Effector CD4-positive, alpha-beta T cell (primary cell): Measurements from ENCODE around the gene GRM7.

Experiments used
- DNase-seq: peaks from one replicate; pipeline ENCODE4 v3.0.0-alpha.2; 2020

Gene GRM7

DNA sequence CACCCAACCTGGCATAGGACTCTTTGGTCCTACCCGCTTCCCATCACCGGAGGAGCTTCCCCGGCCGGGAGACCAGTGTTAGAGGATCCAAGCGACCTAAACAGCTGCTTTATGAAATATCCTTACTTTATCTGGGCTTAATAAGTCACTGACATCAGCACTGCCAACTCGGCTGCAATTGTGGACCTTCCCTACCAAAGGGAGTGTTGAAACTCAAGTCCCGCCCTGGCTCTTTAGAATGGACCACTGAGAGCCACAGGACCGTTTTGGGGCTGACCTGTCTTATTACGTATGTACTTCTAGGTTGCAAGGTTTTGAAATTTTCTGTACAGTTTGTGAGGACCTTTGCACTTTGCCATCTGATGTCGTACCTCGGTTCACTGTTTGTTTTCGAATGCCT is 879.5 kb downstream of the GRM7 start:
- DNase-seq, result no peak

DNA sequence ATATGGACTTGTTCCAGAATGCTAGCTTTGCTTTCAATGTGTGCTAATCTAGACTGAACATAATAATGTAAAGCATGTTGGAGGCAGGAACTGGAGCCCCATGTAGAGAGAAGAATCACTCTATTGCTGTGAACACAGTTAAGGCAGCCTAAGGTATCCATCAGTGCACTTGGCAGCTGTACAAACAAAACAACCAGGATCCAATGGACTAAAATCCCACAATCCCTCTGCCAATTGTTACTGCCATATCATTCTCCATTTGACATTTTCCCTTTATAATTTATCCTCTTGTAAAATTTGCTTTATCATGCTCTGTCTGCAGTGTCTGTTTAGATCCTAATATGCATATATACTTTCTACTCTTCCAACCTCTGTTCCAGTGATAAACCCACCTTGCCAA is 883.9 kb downstream of the GRM7 start:
- DNase-seq, result no peak

DNA sequence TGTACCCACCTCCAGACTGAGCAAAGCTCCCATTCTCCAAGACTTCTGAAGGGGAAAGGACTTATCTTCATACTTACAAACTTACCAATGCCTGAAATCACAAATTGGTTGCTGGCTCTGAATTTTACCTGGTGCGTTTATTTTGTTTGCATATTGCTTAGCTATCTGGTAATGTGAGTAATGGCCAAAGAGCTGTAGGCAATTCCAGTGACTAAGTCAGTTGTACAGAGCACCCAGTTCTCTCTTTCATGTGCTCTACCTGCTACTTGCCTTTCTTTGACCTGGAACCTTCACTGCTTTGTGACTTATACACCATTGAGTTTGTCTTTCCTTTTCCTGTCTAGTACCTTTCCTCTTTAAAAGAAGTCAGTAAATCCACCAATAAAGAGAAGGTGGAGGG is 884.8 kb downstream of the GRM7 start:
- no peak for DNase-seq

DNA sequence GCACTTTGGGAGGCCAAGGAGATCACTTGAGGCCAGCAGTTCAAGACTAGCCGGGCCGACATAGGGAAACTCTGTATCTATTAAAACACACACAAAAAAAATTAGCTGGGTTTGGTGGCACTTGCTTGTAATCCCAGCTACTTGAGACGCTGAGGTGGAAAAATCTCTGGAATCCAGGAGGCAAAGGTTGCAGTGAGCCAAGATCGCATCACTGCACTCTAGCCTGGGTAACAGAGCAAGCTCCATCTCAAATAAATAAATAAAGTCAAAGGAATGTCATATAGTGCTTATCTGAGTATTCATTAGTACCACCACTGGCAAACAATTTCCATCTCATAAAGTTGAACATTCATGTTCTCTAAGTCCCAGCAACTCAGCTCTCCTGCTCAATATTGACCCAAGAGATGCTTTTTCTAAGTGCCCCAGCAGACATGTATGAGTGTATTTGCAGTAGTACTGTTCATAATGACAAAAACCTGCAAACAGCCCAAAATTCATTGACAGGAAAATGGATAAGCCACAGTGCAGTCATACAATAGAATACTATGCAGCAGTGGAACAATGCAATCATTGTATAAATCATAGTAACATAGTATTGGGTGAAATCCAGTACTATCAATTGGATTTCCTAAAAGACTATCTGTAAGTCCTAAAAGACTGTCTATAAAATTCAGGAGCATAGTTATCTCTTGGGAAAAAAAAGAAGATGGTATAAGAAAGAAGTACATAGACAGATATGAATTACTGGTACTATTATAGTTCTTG is 889.2 kb downstream of the GRM7 start:
- DNase-seq, result no peak

DNA sequence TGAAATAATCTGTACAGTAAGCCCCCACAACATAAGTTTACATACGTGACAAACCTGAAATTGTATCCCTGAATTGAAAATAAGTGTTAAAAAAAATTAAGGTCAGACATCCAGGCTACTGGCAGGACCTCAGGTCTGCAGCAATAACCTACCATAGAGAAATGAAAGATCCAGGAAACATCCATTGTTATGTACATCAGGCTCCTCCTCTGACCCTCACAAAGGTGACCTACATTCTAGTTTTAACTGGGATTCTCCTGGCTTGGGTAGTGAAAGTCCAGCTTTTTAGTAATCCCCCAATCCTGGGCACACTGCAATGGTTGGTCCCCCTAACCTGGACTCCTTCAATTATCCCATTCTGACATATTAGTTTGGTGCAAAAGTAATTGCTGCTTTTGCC is 891.1 kb downstream of the GRM7 start:
- DNase-seq, result no peak

DNA sequence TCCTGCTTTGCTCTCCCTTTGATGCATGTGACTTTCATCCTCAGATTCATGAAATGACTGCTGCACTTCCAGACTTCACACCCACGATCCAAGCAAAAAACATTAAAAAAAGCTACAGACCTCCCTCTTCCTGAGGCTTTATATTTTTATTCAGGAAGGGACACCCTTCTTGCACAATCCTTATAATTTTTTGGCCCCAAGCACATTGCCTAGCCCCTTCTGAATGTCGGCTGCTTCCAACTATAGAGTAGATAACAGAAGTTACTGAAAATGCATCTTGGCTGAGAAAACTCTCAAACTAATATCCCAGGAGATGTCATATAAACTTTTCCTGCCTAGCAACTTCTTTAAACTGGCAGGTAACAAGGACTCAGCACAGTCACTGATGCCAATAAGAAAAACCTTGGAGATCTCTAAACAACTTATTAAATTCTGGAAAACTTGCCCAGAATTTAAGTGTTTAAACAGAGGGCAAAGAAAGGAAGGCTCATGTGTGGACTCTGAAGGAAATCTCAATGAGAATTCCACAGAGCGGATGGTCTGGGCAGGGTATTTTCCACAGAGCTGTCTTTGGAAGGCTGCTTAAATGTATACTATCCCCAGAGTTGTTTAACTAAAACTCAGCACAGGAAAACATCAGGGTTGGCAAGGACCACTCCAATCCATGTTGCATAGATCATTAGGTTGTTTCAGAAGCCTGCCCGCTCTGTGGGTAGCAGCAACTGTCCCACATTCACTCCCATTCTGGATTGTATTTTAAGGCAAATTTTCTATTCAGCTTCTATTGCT is 893.9 kb downstream of the GRM7 start:
- DNase-seq, result no peak

DNA sequence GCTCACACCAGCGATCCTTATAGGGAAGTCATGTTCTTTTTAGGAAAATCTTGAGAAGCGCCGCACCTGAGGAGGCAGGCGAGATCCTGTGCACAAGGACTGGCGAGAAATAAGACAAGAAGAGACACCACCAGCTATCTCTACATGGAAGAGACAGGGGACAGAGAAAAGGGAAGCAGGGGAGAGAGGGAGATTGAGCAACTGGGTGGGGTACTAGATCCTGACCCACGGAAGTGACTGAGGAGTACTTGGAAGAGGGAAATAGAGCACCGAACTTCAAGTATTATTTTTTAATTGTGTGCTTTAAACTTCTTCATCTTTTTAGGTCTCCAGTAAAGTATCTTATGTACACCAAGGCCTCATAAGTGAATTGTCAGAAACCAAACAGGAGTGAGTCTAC is 898.7 kb downstream of the GRM7 start:
- DNase-seq, result no peak

DNA sequence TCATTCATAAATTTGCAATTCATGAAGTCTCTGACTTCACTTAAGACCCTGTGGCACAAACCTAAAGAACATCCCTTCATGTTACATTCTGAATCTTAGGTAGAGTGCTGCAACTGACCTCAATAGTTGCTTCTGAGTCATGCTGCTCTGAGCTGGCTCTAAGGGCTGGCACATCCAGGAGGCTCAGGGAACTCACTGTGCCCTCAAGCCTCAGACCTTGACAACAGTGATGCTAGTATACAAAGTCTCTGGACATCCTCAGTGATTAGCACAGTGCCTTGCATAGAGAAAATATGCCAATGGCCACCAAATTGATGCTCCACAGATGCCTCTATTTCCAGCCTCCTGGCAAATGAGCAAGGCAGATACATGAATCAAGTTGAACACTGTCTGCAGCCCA is 899.8 kb downstream of the GRM7 start:
- no peak for DNase-seq

DNA sequence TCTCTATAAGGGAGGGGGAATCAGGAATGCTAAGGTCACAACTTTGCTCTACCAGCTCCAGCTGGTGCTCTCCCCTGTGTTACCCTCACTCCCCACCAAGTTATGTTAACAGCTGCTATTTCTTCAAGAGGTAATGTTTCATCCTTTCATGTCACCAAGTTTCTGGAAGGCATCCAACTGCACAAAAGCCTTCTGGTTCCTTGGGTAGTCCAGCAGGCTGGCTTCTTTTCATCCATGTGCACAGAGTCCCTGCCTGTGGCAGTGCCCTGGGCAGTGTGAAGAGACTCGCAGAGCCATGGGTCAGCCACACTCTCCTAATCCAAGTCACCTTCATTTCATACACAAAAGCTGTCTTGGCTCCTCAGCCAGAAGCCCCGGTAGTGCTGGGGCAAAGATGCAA is 903.2 kb downstream of the GRM7 start:
- no peak for DNase-seq

DNA sequence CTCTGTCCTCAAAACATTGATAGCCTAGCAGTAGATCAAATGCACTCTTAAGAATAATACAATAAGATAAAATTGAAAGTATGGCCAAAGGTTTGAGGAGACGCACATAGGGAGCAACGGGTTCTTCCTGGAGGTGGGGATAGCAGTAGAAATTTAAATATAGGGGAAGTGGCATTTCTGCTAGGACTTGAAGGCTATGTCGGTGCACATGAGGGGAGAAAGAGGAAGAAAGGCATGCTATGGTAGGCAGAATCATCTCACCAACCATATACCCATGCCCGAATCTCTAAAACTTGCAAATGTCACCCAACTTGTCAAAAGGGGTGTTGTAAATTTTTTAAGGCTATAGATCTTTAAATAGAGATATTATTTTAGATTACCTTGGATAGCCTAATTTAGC is 905.6 kb downstream of the GRM7 start:
- no peak for DNase-seq

DNA sequence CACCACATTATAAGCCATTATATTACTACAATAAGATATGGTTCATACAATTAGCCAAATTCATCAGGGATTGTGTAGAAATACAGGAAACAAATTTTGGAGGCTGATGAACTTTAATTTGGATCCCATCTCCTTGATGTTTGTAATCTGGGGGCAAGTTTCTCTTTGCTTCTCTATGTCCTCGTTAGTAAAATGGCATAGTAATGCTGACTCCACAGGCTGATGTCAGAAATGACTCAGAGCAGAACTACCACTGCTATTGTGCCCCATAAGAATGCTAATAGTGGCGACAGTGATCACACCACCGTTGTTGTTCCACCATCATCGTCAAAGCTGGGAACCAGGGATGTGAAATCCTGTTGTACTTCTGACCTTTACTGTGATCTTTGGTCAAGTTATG is 918.4 kb downstream of the GRM7 start:
- no peak for DNase-seq

DNA sequence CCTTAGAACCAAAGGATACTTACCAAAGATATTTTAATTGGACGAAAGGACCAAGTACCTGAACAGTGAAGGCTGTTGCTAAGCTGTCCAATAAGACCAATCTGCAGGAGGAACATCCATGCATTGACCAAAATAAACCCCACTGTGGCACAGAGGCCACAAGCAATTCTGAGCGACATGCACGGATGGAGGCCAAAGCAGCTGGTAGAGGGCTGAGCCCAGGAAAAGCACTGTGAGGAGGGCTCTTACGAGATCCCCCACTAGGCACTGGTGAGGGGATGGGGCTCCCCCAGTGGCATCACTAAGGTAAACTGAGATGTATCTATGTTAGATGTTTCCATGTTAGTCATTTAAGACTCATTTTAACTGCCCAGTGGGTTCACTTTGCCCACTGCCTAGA is 920.5 kb downstream of the GRM7 start:
- no peak for DNase-seq

DNA sequence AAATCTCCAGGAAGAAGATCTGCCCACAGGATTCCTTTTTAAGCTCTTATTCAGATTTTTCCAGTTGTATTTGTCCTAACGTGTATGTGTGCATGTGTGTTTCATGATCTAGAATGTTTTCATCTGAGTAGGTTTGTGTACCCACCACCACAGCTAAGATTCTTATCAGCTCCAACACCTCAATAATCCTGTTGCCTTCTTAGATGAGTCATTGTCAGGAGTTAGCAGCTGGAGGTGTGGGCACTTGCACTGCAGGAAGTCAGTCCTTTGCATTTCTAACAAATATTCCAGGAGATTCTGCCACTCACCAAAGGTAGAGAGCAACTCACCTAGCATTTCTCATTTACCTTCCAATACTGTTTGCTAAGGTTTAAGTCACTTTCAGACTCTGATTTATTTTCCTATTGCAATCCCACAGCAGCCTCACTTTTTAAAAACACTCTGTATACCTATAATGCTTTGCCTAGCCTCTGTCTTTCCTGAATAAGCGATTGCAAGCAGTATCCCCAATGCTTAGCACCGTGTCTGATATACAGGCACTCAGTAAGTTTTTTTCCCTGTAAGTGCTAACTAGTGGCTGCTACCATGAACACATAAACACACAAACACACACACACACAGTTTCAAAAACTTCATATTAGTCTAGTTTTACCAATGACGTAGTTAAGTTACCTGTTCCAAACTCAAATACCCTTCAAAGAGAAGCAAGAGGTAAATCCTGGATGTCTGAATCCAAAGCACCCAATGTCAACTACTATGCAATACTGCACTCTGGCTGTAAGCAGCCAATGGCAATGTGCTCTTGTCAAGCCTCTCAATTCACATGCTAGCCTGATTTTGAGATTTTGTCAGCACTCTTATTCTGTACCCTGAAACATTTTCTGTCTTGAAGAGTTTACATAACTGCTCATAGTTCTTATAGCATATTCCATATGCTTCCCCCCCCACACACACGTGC is 927.2 kb downstream of the GRM7 start:
- DNase-seq, result no peak

DNA sequence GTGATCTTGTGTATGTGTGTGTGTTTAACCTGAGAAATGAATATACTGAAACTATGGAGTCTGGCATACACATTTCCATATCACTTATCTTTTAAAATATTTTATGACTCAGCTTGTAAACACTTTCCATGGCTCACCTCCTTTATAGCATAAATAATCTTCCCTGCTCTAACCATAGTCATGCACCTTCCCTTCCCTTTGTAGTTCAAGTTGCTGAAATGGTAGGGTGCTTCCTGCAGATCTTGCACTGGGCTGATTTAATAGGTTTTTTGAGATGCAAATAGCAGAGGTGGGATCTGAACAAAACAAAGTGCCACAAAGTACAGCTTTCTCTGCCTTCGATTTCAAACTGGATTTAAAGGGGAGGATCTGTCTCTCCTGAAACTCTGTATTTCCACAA is 928.0 kb downstream of the GRM7 start:
- no peak for DNase-seq

DNA sequence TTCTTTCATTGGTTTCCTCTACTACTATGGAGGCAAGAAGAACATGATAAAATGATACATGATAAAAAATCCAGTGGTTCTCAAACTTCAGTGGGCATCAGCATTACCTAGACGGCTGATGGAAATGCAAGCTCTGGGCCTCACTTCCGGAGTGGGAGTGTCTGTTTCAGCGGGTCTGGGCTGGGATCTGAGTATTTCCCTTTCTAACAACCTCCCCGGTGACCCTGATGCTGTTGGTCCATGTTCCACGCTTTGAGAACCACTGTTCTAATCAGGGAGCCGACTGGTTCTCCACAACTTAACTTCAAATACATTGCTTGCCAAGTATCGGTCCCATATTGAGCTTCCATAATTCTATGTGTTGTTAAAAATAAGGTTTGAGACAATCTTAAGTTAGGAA is 928.4 kb downstream of the GRM7 start:
- DNase-seq, result no peak

DNA sequence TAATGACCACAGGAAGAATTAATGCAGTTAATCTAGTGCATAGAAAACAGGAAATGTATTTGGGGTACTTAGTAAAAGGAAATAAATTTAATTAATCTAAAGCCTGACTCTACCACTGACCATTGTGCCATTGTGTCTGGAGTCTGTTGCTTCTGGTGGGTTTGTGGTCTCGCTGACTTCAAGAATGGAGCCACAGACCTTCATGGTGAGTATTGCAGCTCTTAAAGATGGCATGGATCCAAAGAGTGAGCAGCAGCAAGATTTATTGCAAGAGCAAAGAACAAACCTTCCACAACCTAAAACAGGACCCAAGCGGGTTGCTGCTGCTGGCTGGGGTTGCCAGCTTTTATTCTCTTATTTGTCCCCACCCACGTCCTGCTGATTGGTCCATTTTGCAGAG is 929.2 kb downstream of the GRM7 start:
- DNase-seq, result no peak
